Medulla oblongata (tissue), 1 donor: ENCODE measurements around the gene CACNA2D4.

Source experiments
- DNase-seq: peaks from one replicate; pipeline ENCODE4 v3.0.0-alpha.2; 2015; ENCODE audit errors: extremely low spot score

Gene CACNA2D4

GRCh38 chr12:1844661-1845409 lies 73.6 kb downstream of the CACNA2D4 start:
- no peak for DNase-seq

- no peak for DNase-seq
These were observed 74.2 kb downstream of the CACNA2D4 start for GRCh38 chr12:1844223-1844622.

- DNase-seq, result no peak
These were observed 74.8 kb downstream of the CACNA2D4 start for GRCh38 chr12:1843641-1844005.

GRCh38 chr12:1842905-1843640 lies 75.4 kb downstream of the CACNA2D4 start:
- DNase-seq, result no peak

- DNase-seq, result no peak
These were observed 76.1 kb downstream of the CACNA2D4 start for GRCh38 chr12:1842183-1842904.

- no peak for DNase-seq
These were observed 76.8 kb downstream of the CACNA2D4 start for GRCh38 chr12:1841586-1842182.

- no peak for DNase-seq
These were observed 77.4 kb downstream of the CACNA2D4 start for GRCh38 chr12:1840981-1841425.

- no peak for DNase-seq
These were observed 78.2 kb downstream of the CACNA2D4 start for GRCh38 chr12:1839956-1840951.

GRCh38 chr12:1839464-1839863 lies 79.0 kb downstream of the CACNA2D4 start:
- DNase-seq, result no peak

GRCh38 chr12:1838994-1839365 lies 79.5 kb downstream of the CACNA2D4 start:
- DNase-seq, result no peak

- no peak for DNase-seq
These were observed 80.1 kb downstream of the CACNA2D4 start for GRCh38 chr12:1838205-1838993.

- no peak for DNase-seq
These were observed 80.8 kb downstream of the CACNA2D4 start for GRCh38 chr12:1837541-1838204.

- DNase-seq, result peak; percentile 55
These were observed 81.5 kb downstream of the CACNA2D4 start for GRCh38 chr12:1836854-1837421.

- DNase-seq, result no peak
These were observed 82.1 kb downstream of the CACNA2D4 start for GRCh38 chr12:1836241-1836803.

GRCh38 chr12:1835211-1836131 lies 83.0 kb downstream of the CACNA2D4 start:
- no peak for DNase-seq

- DNase-seq, result no peak
These were observed 84.1 kb downstream of the CACNA2D4 start for GRCh38 chr12:1834186-1834925.

- no peak for DNase-seq
These were observed 84.8 kb downstream of the CACNA2D4 start for GRCh38 chr12:1833596-1834028.
